PC-9 (cell line): ENCODE measurements around the gene KRT16.

ENCODE experiments used
- CTCF ChIP-seq: fragments of 200-600 bp; sonication (generic); conservative IDR thresholded peaks from 2 replicates; pipeline ENCODE4 v1.6.1; 2017; ENCODE audit warnings: mixed run types, antibody characterized with exemption, mild to moderate bottlenecking, moderate library complexity
- EZH2 ChIP-seq: fragments of 200-600 bp; sonication (generic); IDR thresholded peaks from 2 replicates; pipeline ENCODE4 v1.8.0; 2017; ENCODE audit warnings: antibody characterized with exemption, low read depth

- TF ChIP-seq CTCF, result no peak
- TF ChIP-seq EZH2, result no peak
Observed at GRCh38 chr17:41632482-41633105, 20.0 kb upstream of the KRT16 start.
